GM18858 (cell line): Measurements from ENCODE around the gene PITX3.

Experiments used
- ATAC-seq: cut with Tn5 transposase; IDR thresholded peaks from one replicate; pipeline ENCODE4 v1.9.1; 2021; ENCODE audit not compliant: unreplicated experiment

Gene PITX3

GRCh38 chr10:102241444-102242117, at the start of gene PITX3:
TSS of gene PITX3 (minus strand) at chr10:102241512. CDS start at chr10:102232080, 9,432 bp downstream.
- ATAC-seq: no peak

- ATAC-seq: no peak
These were observed 48.5 kb upstream of the PITX3 start for GRCh38 chr10:102289840-102290239.

GRCh38 chr10:102289356-102289755, 48.0 kb upstream of the PITX3 start:
- no peak for ATAC-seq

- no peak for ATAC-seq
These were observed 46.7 kb upstream of the PITX3 start for GRCh38 chr10:102287991-102288390.

- no peak for ATAC-seq
These were observed 46.2 kb upstream of the PITX3 start for GRCh38 chr10:102287538-102287937.

GRCh38 chr10:102286216-102286615, 44.9 kb upstream of the PITX3 start:
- no peak for ATAC-seq

GRCh38 chr10:102285133-102285532, 43.8 kb upstream of the PITX3 start:
- ATAC-seq: no peak

GRCh38 chr10:102284531-102284930, 43.2 kb upstream of the PITX3 start:
- no peak for ATAC-seq

- ATAC-seq: no peak
These were observed 42.6 kb upstream of the PITX3 start for GRCh38 chr10:102283890-102284289.

GRCh38 chr10:102283488-102283887, 42.2 kb upstream of the PITX3 start:
- ATAC-seq: no peak

GRCh38 chr10:102281102-102281487, 39.8 kb upstream of the PITX3 start:
- no peak for ATAC-seq

GRCh38 chr10:102280397-102281101, 39.2 kb upstream of the PITX3 start:
- ATAC-seq: no peak

- no peak for ATAC-seq
These were observed 37.8 kb upstream of the PITX3 start for GRCh38 chr10:102279104-102279503.

- no peak for ATAC-seq
These were observed 34.0 kb upstream of the PITX3 start for GRCh38 chr10:102275343-102275742.

- ATAC-seq: no peak
These were observed 32.8 kb upstream of the PITX3 start for GRCh38 chr10:102274062-102274461.

- no peak for ATAC-seq
These were observed 27.7 kb upstream of the PITX3 start for GRCh38 chr10:102269017-102269416.

GRCh38 chr10:102268375-102268888, 27.1 kb upstream of the PITX3 start:
- no peak for ATAC-seq

- no peak for ATAC-seq
These were observed 26.4 kb upstream of the PITX3 start for GRCh38 chr10:102267748-102268147.

GRCh38 chr10:102266670-102267069, 25.4 kb upstream of the PITX3 start:
- ATAC-seq: no peak

GRCh38 chr10:102264371-102264770, 23.1 kb upstream of the PITX3 start:
- no peak for ATAC-seq

GRCh38 chr10:102262744-102263370, 21.5 kb upstream of the PITX3 start:
- no peak for ATAC-seq

GRCh38 chr10:102261842-102262241, 20.5 kb upstream of the PITX3 start:
- ATAC-seq: no peak
